CD4-positive, alpha-beta memory T cell (primary cell): ENCODE measurements around the gene HERPUD2. TPM values are rescaled to one million over a fixed set of nuclear protein-coding genes. Genes with fewer than 3 reads are reported as not detected.

Source experiments
- CTCF ChIA-PET: fragments of 350-600 bp; sonication (Branson Sonifier 250); formaldehyde crosslinking; loops from one replicate; lab custom pipeline; 2021; ENCODE audit warnings: inconsistent platforms; ENCODE audit not compliant: partially characterized antibody; lab: Charles Lee
- POLR2A ChIA-PET: fragments of 350-600 bp; sonication (Branson Sonifier 250); formaldehyde crosslinking; loops from one replicate; lab custom pipeline; 2021; ENCODE audit not compliant: partially characterized antibody; lab: Charles Lee
- DNase-seq, 5 donors: peaks; one replicate each; pipeline versions ENCODE4 v3.0.0 to v3.0.0-alpha.2; 2020 to 2022; ENCODE audit warnings: mixed read lengths in 1 of 5
- H3K27ac ChIP-seq: one replicate; pipeline ENCODE4 v1.7.0; 2013; ENCODE audit warnings: low read depth, low read length
- H3K27me3 ChIP-seq: 2 replicates; pipeline ENCODE4 v1.7.0; 2013; ENCODE audit warnings: mild to moderate bottlenecking, low read length, moderate library complexity; ENCODE audit not compliant: insufficient read depth
- H3K36me3 ChIP-seq: 2 replicates; pipeline ENCODE4 v1.7.0; 2013; ENCODE audit warnings: mild to moderate bottlenecking, low read length, moderate library complexity; ENCODE audit not compliant: insufficient read depth
- H3K4me1 ChIP-seq: 2 replicates; pipeline ENCODE4 v1.7.0; 2013; ENCODE audit warnings: mild to moderate bottlenecking, low read length, moderate library complexity; ENCODE audit not compliant: insufficient read depth
- H3K4me3 ChIP-seq, 2 donors: one replicate each; pipeline ENCODE4 v1.7.0; 2013; ENCODE audit warnings: low read length in 2 of 2, mild to moderate bottlenecking in 1 of 2
- H3K9me3 ChIP-seq, 2 donors: one replicate each; pipeline ENCODE4 v1.7.0; 2013; ENCODE audit warnings: low read length in 2 of 2, control low read depth in 1 of 2; ENCODE audit not compliant: control insufficient read depth in 1 of 2
- H3K27ac Mint-ChIP-seq, 7 donors: one replicate each; pipeline ENCODE4 v1.8.0; 2020 to 2021; ENCODE audit warnings: mixed read lengths in 7 of 7, mild to moderate bottlenecking in 6 of 7, inconsistent platforms in 3 of 7, moderate library complexity in 3 of 7
- H3K27me3 Mint-ChIP-seq, 2 donors: one replicate each; pipeline ENCODE4 v1.8.0; 2020 to 2021; ENCODE audit warnings: mixed read lengths in 2 of 2
- H3K36me3 Mint-ChIP-seq, 2 donors: one replicate each; pipeline ENCODE4 v1.8.0; 2020 to 2021; ENCODE audit warnings: mixed read lengths in 2 of 2, inconsistent platforms in 1 of 2, mild to moderate bottlenecking in 1 of 2
- H3K4me1 Mint-ChIP-seq, 4 donors: one replicate each; pipeline ENCODE4 v1.8.0; 2020 to 2021; ENCODE audit warnings: mixed read lengths in 4 of 4, mild to moderate bottlenecking in 1 of 4
- H3K4me3 Mint-ChIP-seq, 8 donors: one replicate each; pipeline ENCODE4 v1.8.0; 2020 to 2021; ENCODE audit warnings: mixed read lengths in 8 of 8, mild to moderate bottlenecking in 7 of 8, moderate library complexity in 6 of 8, inconsistent platforms in 3 of 8
- H3K9me3 Mint-ChIP-seq, 8 donors: one replicate each; pipeline ENCODE4 v1.8.0; 2020 to 2021; ENCODE audit warnings: mixed read lengths in 8 of 8, mild to moderate bottlenecking in 5 of 8, inconsistent platforms in 3 of 8, moderate library complexity in 1 of 8
- intact Hi-C: fragments of 100-400 bp; cut with micrococcal nuclease; formaldehyde crosslinking; loops from one replicate; pipeline ENCODE4 v1.15.1; 2023
- polyA plus RNA-seq, 2 donors: library from polyadenylated mRNA; unstranded; fragments of 300-500 nt; fragmentation: Illumina TruSeq; gene quantifications; one replicate each; pipeline ENCODE4 v1.2.3, GENCODE V29; 2021
- total RNA-seq, 2 experiments: library from RNA; stranded (reverse); gene quantifications; one replicate each; pipeline ENCODE4 v1.2.3, GENCODE V29; 2021

HERPUD2 gene
- total and polyA plus RNA-seq, 4 experiments from 2014 or later: 67.3 to 99.2 (median 80.5) TPM

GRCh38 chr7:35716038-35716803, 21.3 kb upstream of the HERPUD2 start:
- no peaks in the 10 kb centered on the region for H3K27me3 Mint-ChIP-seq
- no peaks in the 10 kb centered on the region for H3K36me3 Mint-ChIP-seq
- intact Hi-C loops: no loop called here
- no peak for DNase-seq
- no peaks in the 10 kb centered on the region for H3K4me1 ChIP-seq
- H3K36me3 ChIP-seq: no peaks in the 10 kb centered on the region
- ChIA-PET CTCF (interaction anchor here (1.1 kb wide), 1 partner anchor 188 kb away, joined by 3 read pairs; no protein-coding TSS in a partner anchor), POLR2A (no interaction called here)
- H3K4me1 Mint-ChIP-seq: peaks cover 0 to 4% (median 0%) of the 10 kb centered on the region in 4 donors
- H3K9me3 ChIP-seq: no peaks in the 10 kb centered on the region
- H3K27me3 ChIP-seq: no peaks in the 10 kb centered on the region
- no peaks in the 10 kb centered on the region for H3K9me3 Mint-ChIP-seq
- no peak overlapping the region for H3K4me3 ChIP-seq
- H3K27ac ChIP-seq: no peak overlapping the region
- H3K4me3 Mint-ChIP-seq: no peak overlapping the region
- peak overlapping the region in 2 of 7 donors; percentile 50 to 68 for H3K27ac Mint-ChIP-seq

GRCh38 chr7:35714862-35715261, 19.9 kb upstream of the HERPUD2 start:
- H3K4me3 ChIP-seq: no peak overlapping the region
- Mint-ChIP-seq H3K36me3 (no peaks in the 10 kb centered on the region), H3K4me1 (peaks cover 0 to 8% (median 6%) of the 10 kb centered on the region in 4 donors), H3K27me3 (no peaks in the 10 kb centered on the region), H3K9me3 (no peaks in the 10 kb centered on the region), H3K4me3 (no peak overlapping the region), H3K27ac (peak overlapping the region in 1 of 7 donors; percentile 14)
- ChIA-PET CTCF (no interaction called here), POLR2A (no interaction called here)
- intact Hi-C loops: no loop called here
- peaks cover 5% of the 10 kb centered on the region for H3K4me1 ChIP-seq
- no peaks in the 10 kb centered on the region for H3K36me3 ChIP-seq
- no peaks in the 10 kb centered on the region for H3K9me3 ChIP-seq
- DNase-seq: no peak
- H3K27ac ChIP-seq: no peak overlapping the region
- H3K27me3 ChIP-seq: no peaks in the 10 kb centered on the region

GRCh38 chr7:35714407-35714806, 19.5 kb upstream of the HERPUD2 start:
- no peak overlapping the region for H3K4me3 ChIP-seq
- intact Hi-C loops: no loop called here
- Mint-ChIP-seq H3K27me3 (no peaks in the 10 kb centered on the region), H3K9me3 (no peaks in the 10 kb centered on the region), H3K36me3 (no peaks in the 10 kb centered on the region), H3K27ac (peak overlapping the region in 2 of 7 donors; percentile 3 to 39), H3K4me1 (peaks cover 3 to 12% (median 9%) of the 10 kb centered on the region in 4 donors), H3K4me3 (no peak overlapping the region)
- DNase-seq: no peak
- H3K27ac ChIP-seq: no peak overlapping the region
- H3K36me3 ChIP-seq: no peaks in the 10 kb centered on the region
- peaks cover 10% of the 10 kb centered on the region for H3K4me1 ChIP-seq
- CTCF ChIA-PET: interaction anchor here (1.7 to 3.5 kb wide), 2 partner anchors 12 to 193 kb away, joined by 7 to 27 read pairs; no protein-coding TSS in a partner anchor
- no peaks in the 10 kb centered on the region for H3K27me3 ChIP-seq
- POLR2A ChIA-PET: no interaction called here
- H3K9me3 ChIP-seq: no peaks in the 10 kb centered on the region

GRCh38 chr7:35712563-35713226, 17.8 kb upstream of the HERPUD2 start:
- no peaks in the 10 kb centered on the region for H3K36me3 ChIP-seq
- intact Hi-C loops: no loop called here
- H3K4me3 ChIP-seq: no peak overlapping the region
- ChIA-PET CTCF (interaction anchor here (1.2 to 4.8 kb wide), 7 partner anchors 11 to 194 kb away, joined by 3 to 33 read pairs (median 11); partner anchors contain the start of gene SEPTIN7), POLR2A (interaction anchor here (1.5 to 9.0 kb wide), 3 partner anchors 12 to 18 kb away, joined by 3 to 76 read pairs (median 4); partner anchors contain the start of gene HERPUD2)
- no peak overlapping the region for H3K27ac Mint-ChIP-seq
- H3K4me1 Mint-ChIP-seq: peaks cover 3 to 16% (median 10%) of the 10 kb centered on the region in 4 donors
- H3K27me3 Mint-ChIP-seq: no peaks in the 10 kb centered on the region
- H3K9me3 Mint-ChIP-seq: no peaks in the 10 kb centered on the region
- no peaks in the 10 kb centered on the region for H3K36me3 Mint-ChIP-seq
- H3K27ac ChIP-seq: no peak overlapping the region
- no peaks in the 10 kb centered on the region for H3K9me3 ChIP-seq
- no peak overlapping the region for H3K4me3 Mint-ChIP-seq
- H3K27me3 ChIP-seq: no peaks in the 10 kb centered on the region
- DNase-seq: no peak
- H3K4me1 ChIP-seq: peaks cover 15% of the 10 kb centered on the region

- peaks cover 9 to 24% (median 18%) of the 10 kb centered on the region in 4 donors for H3K4me1 Mint-ChIP-seq
- Histone ChIP-seq H3K9me3 (no peaks in the 10 kb centered on the region), H3K36me3 (no peaks in the 10 kb centered on the region), H3K27me3 (no peaks in the 10 kb centered on the region), H3K4me1 (peaks cover 15% of the 10 kb centered on the region), H3K4me3 (no peak overlapping the region), H3K27ac (no peak overlapping the region)
- ChIA-PET POLR2A (interaction anchor here (1.0 to 9.0 kb wide), 2 partner anchors 12 to 18 kb away, joined by 3 to 76 read pairs; partner anchors contain the start of gene HERPUD2), CTCF (interaction anchor here (0.9 to 5.2 kb wide), 6 partner anchors 11 to 209 kb away, joined by 3 to 25 read pairs (median 5); no protein-coding TSS in a partner anchor)
- H3K9me3 Mint-ChIP-seq: no peaks in the 10 kb centered on the region
- H3K4me3 Mint-ChIP-seq: peak overlapping the region in 1 of 8 donors; percentile 20
- no peaks in the 10 kb centered on the region for H3K36me3 Mint-ChIP-seq
- H3K27me3 Mint-ChIP-seq: no peaks in the 10 kb centered on the region
- DNase-seq: no peak
- intact Hi-C loops: no loop called here
- H3K27ac Mint-ChIP-seq: peak overlapping the region in 2 of 7 donors; percentile 16 to 17
Measured at GRCh38 chr7:35707422-35707821, 12.5 kb upstream of the HERPUD2 start.

- no peaks in the 10 kb centered on the region for H3K9me3 ChIP-seq
- H3K9me3 Mint-ChIP-seq: no peaks in the 10 kb centered on the region
- ChIA-PET POLR2A (interaction anchor here (1.0 to 9.0 kb wide), 2 partner anchors 11 to 14 kb away, joined by 3 to 76 read pairs; partner anchors contain the start of gene HERPUD2), CTCF (interaction anchor here (1.2 to 5.2 kb wide), 3 partner anchors 9 to 201 kb away, joined by 3 to 25 read pairs (median 19); no protein-coding TSS in a partner anchor)
- H3K27ac Mint-ChIP-seq: no peak overlapping the region
- no peak for DNase-seq
- no peaks in the 10 kb centered on the region for H3K36me3 ChIP-seq
- peaks cover 15% of the 10 kb centered on the region for H3K4me1 ChIP-seq
- H3K36me3 Mint-ChIP-seq: no peaks in the 10 kb centered on the region
- no peaks in the 10 kb centered on the region for H3K27me3 ChIP-seq
- no peak overlapping the region for H3K27ac ChIP-seq
- H3K27me3 Mint-ChIP-seq: no peaks in the 10 kb centered on the region
- H3K4me3 ChIP-seq: no peak overlapping the region
- intact Hi-C loops: no loop called here
- H3K4me1 Mint-ChIP-seq: peaks cover 9 to 24% (median 18%) of the 10 kb centered on the region in 4 donors
- H3K4me3 Mint-ChIP-seq: no peak overlapping the region
Measured at GRCh38 chr7:35705932-35706461, 11.1 kb upstream of the HERPUD2 start.
